HG03521 (cell line): ENCODE measurements around the gene SIGLEC1.

Experiments used
- ATAC-seq: cut with Tn5 transposase; IDR thresholded peaks from one replicate; pipeline ENCODE4 v1.9.1; 2021; ENCODE audit warnings: mild to moderate bottlenecking, moderate library complexity; ENCODE audit not compliant: unreplicated experiment

Gene SIGLEC1

GRCh38 chr20:3681352-3681930 is 31.0 kb downstream of the SIGLEC1 start:
- no peak for ATAC-seq

GRCh38 chr20:3680701-3681351 is 31.6 kb downstream of the SIGLEC1 start:
- ATAC-seq = no peak

DNA sequence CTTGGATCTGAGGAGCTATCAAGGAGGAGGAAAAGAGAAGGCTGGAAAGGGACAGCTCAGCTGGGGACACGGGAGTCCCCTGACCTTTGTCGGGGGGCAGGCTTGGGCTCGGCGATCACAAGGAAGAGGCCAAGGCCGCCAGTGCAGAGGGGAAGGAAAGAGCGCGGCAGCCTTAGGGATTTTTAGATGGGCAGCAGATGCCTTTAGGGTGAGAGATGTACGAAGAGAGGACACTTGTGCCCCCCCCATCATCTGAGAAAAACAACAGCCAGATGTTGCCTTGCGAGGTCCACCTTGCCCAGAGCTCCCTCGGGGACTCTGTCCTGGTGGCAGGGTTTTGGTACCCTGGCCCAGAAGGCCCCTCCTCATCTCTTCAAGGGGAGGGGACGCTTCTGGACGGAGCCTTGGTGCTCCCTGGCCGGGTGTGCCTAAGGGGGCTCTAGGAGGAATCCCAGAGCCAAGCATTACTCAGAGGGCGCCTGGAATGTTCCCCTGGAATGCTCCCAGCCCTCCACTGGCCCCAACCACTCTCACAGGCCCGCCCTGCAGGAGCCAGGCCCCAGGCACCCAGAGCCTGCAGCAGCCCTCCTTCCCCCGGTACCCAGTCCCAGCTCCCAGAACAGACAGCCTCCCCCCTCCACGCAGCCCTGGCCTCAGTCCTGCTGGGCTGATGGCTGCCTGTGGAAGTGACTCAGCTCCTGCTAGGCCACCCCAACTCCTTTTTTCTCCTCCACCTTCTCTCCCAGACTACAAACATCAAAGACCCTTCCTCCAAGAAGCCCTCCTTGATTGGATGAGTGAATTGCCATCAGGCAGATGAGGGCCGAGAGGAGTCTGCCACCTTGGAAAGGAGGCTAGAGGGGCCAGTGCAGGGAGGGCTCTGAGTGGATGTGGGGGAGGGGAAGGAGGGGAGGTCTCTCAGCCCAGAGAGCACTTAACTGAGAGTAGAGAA is 32.4 kb downstream of the SIGLEC1 start:
- ATAC-seq = no peak

GRCh38 chr20:3678856-3679720 is 33.3 kb downstream of the SIGLEC1 start:
- no peak for ATAC-seq

DNA sequence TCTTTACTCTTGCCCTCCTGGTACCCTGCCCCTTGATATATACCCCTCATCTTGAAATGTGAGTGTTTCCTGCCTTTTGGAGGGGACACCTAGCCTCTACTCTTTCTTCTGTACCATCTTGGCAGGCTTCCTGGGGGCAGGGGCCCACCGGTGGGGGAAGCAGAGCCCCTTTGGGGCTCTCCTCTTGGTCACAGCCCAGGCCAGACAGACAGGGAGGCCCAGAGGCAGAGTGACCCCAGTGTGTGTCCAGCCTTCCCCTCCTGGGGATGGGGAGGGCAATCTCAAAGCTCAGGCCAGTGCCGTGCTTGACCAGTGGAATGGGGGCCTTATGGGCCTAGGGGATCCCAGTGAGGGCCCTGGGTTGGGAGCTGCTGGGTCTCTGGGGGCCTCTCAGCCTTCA is 34.2 kb downstream of the SIGLEC1 start:
- ATAC-seq = no peak

- ATAC-seq = no peak
These were observed 34.7 kb downstream of the SIGLEC1 start for GRCh38 chr20:3677733-3678132.

DNA sequence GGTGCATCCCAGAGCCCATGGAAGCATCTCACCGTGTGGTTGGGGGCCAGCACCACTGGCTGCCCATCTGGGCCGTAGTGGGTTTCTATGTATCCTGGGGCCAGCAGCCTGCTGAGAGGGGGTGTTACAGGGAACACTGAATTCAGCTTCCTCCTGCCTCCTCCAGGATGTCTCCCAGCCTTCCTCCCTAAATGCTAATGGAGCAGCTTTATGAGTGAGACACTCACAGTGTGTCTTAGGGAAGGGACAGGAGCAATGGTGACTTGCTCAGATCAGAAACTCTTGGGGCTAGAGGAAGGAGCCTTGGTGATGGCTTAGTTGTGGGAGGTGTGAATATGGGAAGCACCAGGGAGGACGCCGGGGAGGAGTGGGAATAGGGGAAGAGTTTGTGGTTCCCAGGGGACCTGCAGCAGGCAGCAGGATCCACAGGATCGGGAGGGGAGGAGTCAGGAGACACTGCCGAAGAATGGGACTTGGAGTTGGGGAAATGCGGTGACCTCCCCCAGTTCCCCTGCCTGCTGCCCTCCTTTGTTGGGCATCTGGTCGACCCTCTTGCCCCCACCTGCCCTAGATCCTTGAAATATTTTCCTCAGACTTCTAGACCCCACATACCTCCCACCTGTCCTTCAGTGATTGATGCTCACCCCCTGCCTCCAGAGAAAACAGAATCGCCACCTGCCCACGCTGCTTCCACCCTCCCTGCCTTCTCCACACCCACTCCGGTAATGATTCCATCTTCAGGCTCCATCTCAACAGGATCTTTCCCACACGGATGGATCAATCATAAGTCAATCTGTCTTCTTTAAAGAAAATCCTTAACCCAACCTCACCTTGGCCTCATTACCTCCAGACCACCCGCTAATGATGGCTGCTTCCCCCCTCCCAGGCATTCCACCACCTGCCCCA is 37.2 kb downstream of the SIGLEC1 start:
- ATAC-seq = no peak

GRCh38 chr20:3674447-3674846 is 38.0 kb downstream of the SIGLEC1 start:
- ATAC-seq = no peak

DNA sequence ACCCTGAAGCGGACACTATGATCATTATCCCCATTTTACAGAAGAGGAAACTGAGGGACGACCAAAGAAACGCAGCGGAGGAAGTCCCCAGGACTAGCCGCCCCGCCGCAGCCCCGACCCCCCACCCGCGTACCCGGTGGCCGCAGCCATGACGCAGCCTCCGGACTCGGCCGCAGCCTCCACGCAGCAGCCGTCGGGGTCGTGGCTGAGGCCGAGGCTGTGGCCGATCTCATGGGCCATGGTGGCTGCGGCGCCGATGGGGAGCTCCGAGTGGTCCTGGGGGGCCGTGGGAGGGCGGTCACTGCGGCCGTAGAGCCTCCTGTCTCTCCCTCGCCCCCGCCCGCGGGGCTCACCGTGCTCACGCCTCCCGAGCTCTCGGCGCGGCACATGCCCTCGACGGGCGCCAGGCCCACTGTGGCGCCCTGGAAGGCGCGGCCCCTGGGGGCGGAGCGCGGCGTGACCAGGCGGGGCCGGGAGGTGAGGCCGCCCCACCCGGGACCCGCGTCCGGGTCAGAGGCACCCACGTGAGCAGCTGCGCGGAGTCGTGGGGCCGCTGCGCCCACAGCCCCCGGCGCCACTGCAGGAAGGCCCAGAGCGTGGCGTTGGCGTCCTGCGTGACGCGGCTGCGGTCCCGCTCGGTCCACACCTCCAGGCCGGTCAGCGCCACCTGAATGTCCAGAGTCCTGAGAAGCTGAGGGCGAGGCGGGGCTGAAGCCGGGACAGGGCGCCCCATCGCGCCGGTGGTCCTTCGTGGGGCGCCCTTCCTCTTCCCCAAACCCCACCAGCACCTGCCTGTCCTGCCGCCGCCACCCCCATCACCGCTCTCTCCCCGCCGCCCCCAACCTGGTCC is 39.0 kb downstream of the SIGLEC1 start:
- no peak for ATAC-seq

GRCh38 chr20:3672547-3673171 is 39.7 kb downstream of the SIGLEC1 start:
- no peak for ATAC-seq

- ATAC-seq = no peak
These were observed 40.3 kb downstream of the SIGLEC1 start for GRCh38 chr20:3671986-3672546.

GRCh38 chr20:3670945-3671344 is 41.5 kb downstream of the SIGLEC1 start:
- ATAC-seq = no peak

GRCh38 chr20:3670511-3670910 is 41.9 kb downstream of the SIGLEC1 start:
- ATAC-seq = no peak

DNA sequence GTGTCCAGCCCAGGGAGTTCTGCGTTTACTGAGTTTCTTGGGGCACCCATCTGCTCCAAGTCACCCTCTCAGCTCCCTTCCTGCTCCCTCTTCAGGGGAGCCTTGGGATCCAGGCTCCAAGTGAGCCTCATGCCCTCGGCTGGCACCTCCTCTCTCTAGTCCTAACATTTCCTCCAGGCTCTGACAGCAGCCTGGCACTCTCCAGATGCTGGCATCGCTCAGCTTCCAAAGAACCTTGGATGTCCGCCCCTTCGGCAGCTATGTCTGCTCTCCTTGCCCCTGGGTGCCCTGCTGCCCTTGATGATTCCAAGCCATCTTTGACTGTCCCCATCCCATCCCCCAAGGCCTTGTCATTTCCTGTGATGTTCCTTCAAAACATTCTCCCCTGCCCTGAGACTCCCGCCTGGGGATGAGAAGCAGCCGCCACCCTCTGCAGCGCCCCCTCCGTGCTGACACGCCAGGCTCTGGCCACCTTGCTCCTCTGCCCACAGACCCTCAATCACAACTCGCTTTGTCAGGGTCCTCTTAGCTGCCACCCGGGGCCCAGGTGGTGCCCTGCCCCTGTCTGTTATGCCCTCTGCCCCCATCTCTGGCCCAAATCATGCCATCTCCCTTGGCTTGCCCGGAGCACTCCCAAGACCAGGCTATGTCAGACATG is 42.6 kb downstream of the SIGLEC1 start:
- no peak for ATAC-seq

DNA sequence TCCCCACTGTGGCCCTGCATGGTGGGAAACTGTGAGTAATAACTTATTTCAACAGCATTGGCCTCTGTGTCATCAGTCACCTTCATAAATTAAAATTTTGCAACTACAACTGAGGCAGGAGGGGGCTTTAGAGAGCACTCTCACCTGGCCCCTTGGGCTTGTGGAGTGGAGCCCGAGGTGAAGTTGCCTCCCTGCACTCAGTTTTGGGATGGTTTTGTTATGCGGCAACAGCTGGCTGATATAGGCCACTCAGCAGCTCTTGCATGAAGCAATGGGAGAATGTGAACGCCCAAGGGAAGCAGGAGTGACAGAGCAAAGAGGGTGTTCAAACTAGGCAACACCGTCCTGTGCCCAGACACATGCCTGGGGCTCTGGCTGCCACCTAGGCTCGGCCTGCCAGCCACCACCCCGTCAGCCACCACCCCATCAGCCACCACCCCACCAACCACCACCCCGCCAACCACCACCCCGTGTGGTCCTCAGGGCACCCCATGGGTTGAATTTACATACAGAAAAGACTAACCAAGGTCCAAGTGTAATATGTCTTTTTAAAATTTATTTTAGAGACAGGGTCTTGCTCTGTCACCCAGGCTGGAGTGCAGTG is 44.9 kb downstream of the SIGLEC1 start:
- ATAC-seq = no peak

DNA sequence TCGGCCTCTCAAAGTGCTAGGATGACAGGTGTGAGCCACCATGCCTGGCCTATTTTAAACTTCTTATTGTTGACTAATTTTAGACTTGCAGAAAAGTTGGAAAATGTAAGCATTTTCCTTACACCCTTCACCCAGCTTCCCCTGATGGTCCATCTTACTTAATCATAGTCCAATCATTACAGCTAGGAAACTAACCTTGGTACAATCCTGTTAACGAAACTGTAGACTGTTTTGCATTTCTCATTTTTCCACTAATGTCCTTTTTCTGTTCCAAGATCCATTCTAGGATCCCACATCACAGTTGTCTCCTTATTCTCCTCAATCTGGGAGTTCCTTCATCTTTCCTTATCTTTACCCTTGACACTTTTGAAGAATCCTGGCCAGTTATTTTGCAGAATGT is 48.5 kb downstream of the SIGLEC1 start:
- ATAC-seq = no peak

- no peak for ATAC-seq
These were observed 49.2 kb downstream of the SIGLEC1 start, which contains the start of gene GFRA4 for GRCh38 chr20:3663031-3663701. Gene GFRA4, minus strand, starts transcription at chr20:3663399. Its CDS starts 0 bp downstream, at chr20:3663399.
